SU-DHL-6 (cell line): ENCODE results near the gene RNF217.

Experiments used
- H2AFZ ChIP-seq: fragments of 200-600 bp; sonication (generic); 2 replicates; pipeline ENCODE4 v1.6.1; 2014; ENCODE audit warnings: low read depth, mild to moderate bottlenecking, moderate library complexity, mixed read lengths, antibody characterized with exemption, low read length; ENCODE audit not compliant: severe bottlenecking
- H3F3A ChIP-seq: fragments of 200-600 bp; shearing (Covaris generic); 2 replicates; pipeline ENCODE4 v1.6.0; 2016; ENCODE audit warnings: antibody characterized with exemption, mild to moderate bottlenecking; ENCODE audit not compliant: insufficient read depth
- H3K27ac ChIP-seq: fragments of 200-600 bp; sonication (generic); 2 replicates; pipeline ENCODE4 v1.5.1; 2016; ENCODE audit warnings: low read depth, mild to moderate bottlenecking, low read length, moderate library complexity, mixed read lengths
- H3K27me3 ChIP-seq: fragments of 200-600 bp; sonication (generic), shearing (Covaris generic); 2 replicates; pipeline ENCODE4 v1.6.0; 2014; ENCODE audit warnings: mild to moderate bottlenecking, low read length
- H3K36me3 ChIP-seq: fragments of 200-600 bp; sonication (generic); 2 replicates; pipeline ENCODE4 v1.6.1; 2014; ENCODE audit warnings: mild to moderate bottlenecking, low read length, mixed read lengths
- H3K4me2 ChIP-seq: fragments of 300-600, 200-600 bp; shearing (Covaris generic), sonication (generic); 2 replicates; pipeline ENCODE4 v1.6.0; 2014; ENCODE audit warnings: low read length, low read depth, mild to moderate bottlenecking; ENCODE audit not compliant: poor library complexity, severe bottlenecking
- H3K4me3 ChIP-seq: fragments of 200-600 bp; sonication (generic); 2 replicates; pipeline ENCODE4 v1.5.1; 2014; ENCODE audit warnings: antibody characterized with exemption, low read length, mild to moderate bottlenecking, mixed read lengths; ENCODE audit not compliant: insufficient read depth, poor library complexity, severe bottlenecking
- H3K79me2 ChIP-seq: fragments of 200-600 bp; sonication (generic); 2 replicates; pipeline ENCODE4 v1.6.1; 2014; ENCODE audit warnings: mild to moderate bottlenecking, low read length, moderate library complexity; ENCODE audit not compliant: insufficient read depth
- H3K9ac ChIP-seq: fragments of 200-600 bp; sonication (generic); 2 replicates; pipeline ENCODE4 v1.7.0; 2014; ENCODE audit warnings: mild to moderate bottlenecking, low read length
- H3K9me2 ChIP-seq: fragments of 200-600 bp; sonication (generic); replicated peaks from 2 replicates; pipeline ENCODE4 v1.6.1; 2014; ENCODE audit warnings: low read length; ENCODE audit not compliant: insufficient read depth
- H3K9me3 ChIP-seq: fragments of 200-600 bp; sonication (generic); 2 replicates; pipeline ENCODE4 v1.6.1; 2014; ENCODE audit warnings: low read length, mixed read lengths; ENCODE audit not compliant: insufficient read depth
- H4K20me1 ChIP-seq: fragments of 200-600 bp; sonication (generic); 2 replicates; pipeline ENCODE4 v1.6.1; 2014; ENCODE audit warnings: low read depth, mild to moderate bottlenecking, antibody characterized with exemption, low read length, moderate library complexity, mixed read lengths
- CTCF ChIP-seq: fragments of 200-600 bp; sonication (generic); IDR thresholded peaks from one replicate; pipeline ENCODE4 v1.5.1; 2017; ENCODE audit warnings: antibody characterized with exemption, mild to moderate bottlenecking, low read length, moderate library complexity; ENCODE audit not compliant: insufficient read depth, poor library complexity, severe bottlenecking
- EZH2phosphoT487 ChIP-seq: fragments of 200-600 bp; sonication (generic), shearing (Covaris generic); conservative IDR thresholded peaks from 2 replicates; pipeline ENCODE4 v1.6.1; 2018; ENCODE audit warnings: mild to moderate bottlenecking, antibody characterized with exemption, low read length, moderate library complexity, mixed read lengths

RNF217 gene

GRCh38 chr6:124947971-124948451 lies 14.2 kb upstream of the RNF217 start:
- Histone ChIP-seq H4K20me1 (no peaks in the 10 kb centered on the region), H3K79me2 (no peaks in the 10 kb centered on the region), H3K4me3 (no peak overlapping the region), H3K4me2 (no peak overlapping the region), H3K9me2 (no peaks in the 10 kb centered on the region), H3K27ac (no peak overlapping the region), H3K36me3 (no peaks in the 10 kb centered on the region), H3K9ac (no peak overlapping the region), H3K27me3 (no peaks in the 10 kb centered on the region), H3F3A (no peaks in the 10 kb centered on the region), H3K9me3 (no peaks in the 10 kb centered on the region), H2AFZ (no peak overlapping the region)
- TF ChIP-seq EZH2phosphoT487 (no peak), CTCF (no peak)

- Histone ChIP-seq H3K9ac (no peak overlapping the region), H2AFZ (no peak overlapping the region)
- TF ChIP-seq EZH2phosphoT487 (no peak), CTCF (no peak)
These were observed 12.5 kb upstream of the RNF217 start for GRCh38 chr6:124949706-124950105.

GRCh38 chr6:124953808-124954207 lies 8.4 kb upstream of the RNF217 start:
- H4K20me1 ChIP-seq, result no peaks in the 10 kb centered on the region
- H3K9me2 ChIP-seq, result no peaks in the 10 kb centered on the region
- H3K9ac ChIP-seq, result no peak overlapping the region
- no peaks in the 10 kb centered on the region for H3K36me3 ChIP-seq
- TF ChIP-seq CTCF (no peak), EZH2phosphoT487 (no peak)
- no peaks in the 10 kb centered on the region for H3K79me2 ChIP-seq
- no peak overlapping the region for H3K4me3 ChIP-seq
- H2AFZ ChIP-seq, result no peak overlapping the region
- no peaks in the 10 kb centered on the region for H3K9me3 ChIP-seq
- H3K27me3 ChIP-seq, result no peaks in the 10 kb centered on the region
- no peak overlapping the region for H3K4me2 ChIP-seq
- H3F3A ChIP-seq, result no peaks in the 10 kb centered on the region
- H3K27ac ChIP-seq, result no peak overlapping the region

More at GRCh38 chr6:124949706-124950105, 12.5 kb upstream of the RNF217 start:
- no peaks in the 10 kb centered on the region for H3K27me3 ChIP-seq
- H3F3A ChIP-seq, result no peaks in the 10 kb centered on the region
- no peaks in the 10 kb centered on the region for H3K79me2 ChIP-seq
- no peak overlapping the region for H3K27ac ChIP-seq
- no peaks in the 10 kb centered on the region for H3K36me3 ChIP-seq
- no peak overlapping the region for H3K4me2 ChIP-seq
- no peaks in the 10 kb centered on the region for H4K20me1 ChIP-seq
- no peaks in the 10 kb centered on the region for H3K9me3 ChIP-seq
- no peaks in the 10 kb centered on the region for H3K9me2 ChIP-seq
- H3K4me3 ChIP-seq, result no peak overlapping the region
